ENCODE measurements around the gene CPT1B. TPM values are rescaled to one million over a fixed set of nuclear protein-coding genes. Genes with fewer than 3 reads are reported as not detected.

CPT1B gene
- total and polyA plus RNA-seq, 2 donors (not counting 1 experiment from before 2014, with no cell fraction given), result 55.0 to 109 TPM

GRCh38 chr22:50531962-50532674, 46.1 kb downstream of the CPT1B start:
- DNase-seq, result no peak
- Mint-ChIP-seq H3K9me3 (ENCODE audit: insufficient read depth) (no peaks in the 10 kb centered on the region), H3K27me3 (no peaks in the 10 kb centered on the region), H3K4me3 (peak overlapping the region; percentile 95), H3K27ac (peak overlapping the region; percentile 99), H3K4me1 (peaks cover 51% of the 10 kb centered on the region)
- no peak for ATAC-seq (ENCODE audit: low read depth)
- no peaks in the 10 kb centered on the region for H3K27me3 ChIP-seq (replicated peaks in 1 of 4; ENCODE audit: control extremely low read depth in 1 of 4, control insufficient read depth in 3 of 4, insufficient read depth in 4 of 4, low read length in 3 of 4)
- peak overlapping the region; percentile 84 for H3K4me2 ChIP-seq (replicated peaks; ENCODE audit: low read depth, low read length, poor library complexity, severe bottlenecking)
- intact Hi-C loops (cut with micrococcal nuclease), result loop anchor here (1.0 kb wide), 3 partner anchors 7 to 89 kb away; partner anchors contain the start of gene SYCE3
- H3K4me1 ChIP-seq (ENCODE audit: control insufficient read depth in 2 of 2, insufficient read depth in 2 of 2, low read length in 2 of 2), result peaks cover 18 to 65% of the 10 kb centered on the region in 2 donors
- peak overlapping the region in 4 of 5 experiments; percentile 87 to 95 (median 95) for H3K4me3 ChIP-seq (ENCODE audit: control extremely low read depth in 1 of 5, extremely low read depth in 1 of 5, insufficient read depth in 1 of 5, low read depth in 2 of 5, low read length in 4 of 5)
- H3K27ac ChIP-seq (ENCODE audit: low read length in 2 of 2), result peak overlapping the region; percentile 99 to 100
- H4K20me1 ChIP-seq (ENCODE audit: control insufficient read depth, insufficient read depth, low read length, poor library complexity, severe bottlenecking), result no peaks in the 10 kb centered on the region
- peaks cover 17% of the 10 kb centered on the region for H3K79me2 ChIP-seq (ENCODE audit: control insufficient read depth, insufficient read depth, low read length)
- WGBS (ENCODE audit: insufficient coverage), result 2% methylated on average over 46 of the region's 56 CpGs
- no peak for TF ChIP-seq EZH2 (IDR thresholded peaks at IDR 0.05; ENCODE audit: borderline replicate concordance, insufficient read depth, low read depth, low read length, poor library complexity, severe bottlenecking)
- TF ChIP-seq, protein P1, sequence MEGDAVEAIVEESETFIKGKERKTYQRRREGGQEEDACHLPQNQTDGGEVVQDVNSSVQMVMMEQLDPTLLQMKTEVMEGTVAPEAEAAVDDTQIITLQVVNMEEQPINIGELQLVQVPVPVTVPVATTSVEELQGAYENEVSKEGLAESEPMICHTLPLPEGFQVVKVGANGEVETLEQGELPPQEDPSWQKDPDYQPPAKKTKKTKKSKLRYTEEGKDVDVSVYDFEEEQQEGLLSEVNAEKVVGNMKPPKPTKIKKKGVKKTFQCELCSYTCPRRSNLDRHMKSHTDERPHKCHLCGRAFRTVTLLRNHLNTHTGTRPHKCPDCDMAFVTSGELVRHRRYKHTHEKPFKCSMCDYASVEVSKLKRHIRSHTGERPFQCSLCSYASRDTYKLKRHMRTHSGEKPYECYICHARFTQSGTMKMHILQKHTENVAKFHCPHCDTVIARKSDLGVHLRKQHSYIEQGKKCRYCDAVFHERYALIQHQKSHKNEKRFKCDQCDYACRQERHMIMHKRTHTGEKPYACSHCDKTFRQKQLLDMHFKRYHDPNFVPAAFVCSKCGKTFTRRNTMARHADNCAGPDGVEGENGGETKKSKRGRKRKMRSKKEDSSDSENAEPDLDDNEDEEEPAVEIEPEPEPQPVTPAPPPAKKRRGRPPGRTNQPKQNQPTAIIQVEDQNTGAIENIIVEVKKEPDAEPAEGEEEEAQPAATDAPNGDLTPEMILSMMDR (IDR thresholded peaks at IDR 0.05), result no peak
- no peaks in the 10 kb centered on the region for H3K36me3 ChIP-seq (replicated peaks in 1 of 2; ENCODE audit: control extremely low read depth in 1 of 2, control insufficient read depth in 1 of 2, extremely low read depth in 1 of 2, insufficient read depth in 2 of 2, low read length in 1 of 2)
- POLR2A ChIA-PET, result interaction anchor here (0.6 to 4.6 kb wide), 10 partner anchors 8 to 578 kb away, joined by 3 to 40 read pairs (median 6); partner anchors contain the start of genes LMF2, NCAPH2 and SYCE3
- peak overlapping the region; percentile 97 for H3K9ac ChIP-seq (ENCODE audit: low read length)
- CTCF ChIA-PET, result interaction anchor here (0.8 to 2.1 kb wide), 2 partner anchors 9 to 93 kb away, joined by 3 to 7 read pairs; no protein-coding TSS in a partner anchor
- peaks cover 0 to 9% (median 0%) of the 10 kb centered on the region in 3 donors for H3K9me3 ChIP-seq (ENCODE audit: control extremely low read depth in 1 of 3, control insufficient read depth in 2 of 3, insufficient read depth in 1 of 3, low read length in 2 of 3)
- peak overlapping the region; percentile 62 for H2AFZ ChIP-seq (ENCODE audit: insufficient read depth, low read depth, low read length, poor library complexity, severe bottlenecking)
